H1 (cell line): ENCODE measurements around the gene CCNY. TPM values are rescaled to one million over a fixed set of nuclear protein-coding genes. Genes with fewer than 3 reads are reported as not detected.

Experiments used
- CTCF ChIA-PET: fragments of 300-600 bp; sonication (Branson Sonifier 250); formaldehyde crosslinking; loops from one replicate; lab custom pipeline; 2021; ENCODE audit not compliant: partially characterized antibody; lab: Charles Lee
- POLR2A ChIA-PET: fragments of 300-600 bp; sonication (Branson Sonifier 250); formaldehyde crosslinking; loops from one replicate; lab custom pipeline; 2021; ENCODE audit warnings: inconsistent platforms; ENCODE audit not compliant: partially characterized antibody; lab: Charles Lee
- DNase-seq, 2 experiments: peaks; one replicate each; pipeline versions ENCODE4 v3.0.0 to v3.0.0-alpha.2; 2010 to 2022; ENCODE audit warnings: low spot score in 2 of 2, low read depth in 1 of 2, mixed read lengths in 1 of 2
- FAIRE-seq: peaks from 2 replicates; lab custom pipeline; 2011; peaks lifted over from hg19 to GRCh38; lab: Jason Lieb, UNC
- H2AFZ ChIP-seq: 2 replicates; pipeline ENCODE4 v1.8.1; 2012; ENCODE audit warnings: low read length, inconsistent platforms
- H2AK5ac ChIP-seq: 2 replicates; pipeline ENCODE4 v1.6.1; 2013; ENCODE audit warnings: low read depth, low read length
- H2BK120ac ChIP-seq: replicated peaks from 2 replicates; pipeline ENCODE3; 2013; ENCODE audit warnings: low read depth, low read length, inconsistent platforms
- H2BK12ac ChIP-seq: 2 replicates; pipeline ENCODE4 v1.6.1; 2013; ENCODE audit warnings: low read depth, low read length
- H2BK15ac ChIP-seq: 2 replicates; pipeline ENCODE4 v1.6.1; 2013; ENCODE audit warnings: low read length
- H2BK20ac ChIP-seq: 2 replicates; pipeline ENCODE4 v1.6.1; 2013; ENCODE audit warnings: low read length
- H2BK5ac ChIP-seq: 2 replicates; pipeline ENCODE4 v1.6.1; 2013; ENCODE audit warnings: low read depth, low read length
- H3K14ac ChIP-seq: 2 replicates; pipeline ENCODE4 v1.6.1; 2013; ENCODE audit warnings: inconsistent platforms; ENCODE audit not compliant: insufficient read length
- H3K18ac ChIP-seq: 2 replicates; pipeline ENCODE4 v1.6.1; 2013; ENCODE audit warnings: low read length; ENCODE audit errors: extremely low read depth
- H3K23ac ChIP-seq: 2 replicates; pipeline ENCODE4 v1.6.1; 2013; ENCODE audit warnings: inconsistent platforms; ENCODE audit not compliant: insufficient read length
- H3K23me2 ChIP-seq: 2 replicates; pipeline ENCODE4 v1.6.1; 2013; ENCODE audit warnings: low read depth, low read length
- H3K27ac ChIP-seq: 2 replicates; pipeline ENCODE4 v1.6.1; 2011; ENCODE audit warnings: low read depth, low read length, inconsistent platforms
- H3K27me3 ChIP-seq, 4 experiments: replicated peaks in 1 of 4; 1 replicate in 1 of 4; 2 replicates in 3 of 4; pipeline versions ENCODE4 v1.6.1 to v1.8.1; 2011 to 2013; ENCODE audit warnings: low read length in 3 of 4, mild to moderate bottlenecking in 3 of 4, inconsistent platforms in 2 of 4, mixed read lengths in 2 of 4, moderate library complexity in 1 of 4; ENCODE audit not compliant: control insufficient read depth in 3 of 4, insufficient read depth in 3 of 4; ENCODE audit errors: extremely low read depth in 1 of 4
- H3K36me3 ChIP-seq, 4 experiments: 2 replicates each; pipeline versions ENCODE4 v1.6.1 to v1.8.1; 2011 to 2013; ENCODE audit warnings: mild to moderate bottlenecking in 4 of 4, low read length in 3 of 4, moderate library complexity in 2 of 4, control low read depth in 1 of 4, inconsistent platforms in 1 of 4; ENCODE audit not compliant: insufficient read depth in 4 of 4, control insufficient read depth in 2 of 4
- H3K4ac ChIP-seq: replicated peaks from 2 replicates; pipeline ENCODE3; 2013; ENCODE audit warnings: low read length, low read depth, mixed read lengths, inconsistent platforms; ENCODE audit not compliant: insufficient read length
- H3K4me1 ChIP-seq, 4 experiments: replicated peaks in 1 of 4; 1 replicate in 1 of 4; 2 replicates in 3 of 4; pipeline versions ENCODE4 v1.6.1 to v1.8.1; 2011 to 2013; ENCODE audit warnings: low read length in 3 of 4, inconsistent platforms in 2 of 4, mixed read lengths in 1 of 4; ENCODE audit not compliant: insufficient read depth in 4 of 4, control insufficient read depth in 3 of 4
- H3K4me2 ChIP-seq, 2 experiments: 2 replicates each; pipeline versions ENCODE4 v1.6.1 to v1.8.1; 2011 to 2013; ENCODE audit warnings: low read depth in 2 of 2, low read length in 2 of 2, control low read depth in 1 of 2, inconsistent platforms in 1 of 2, mild to moderate bottlenecking in 1 of 2; ENCODE audit not compliant: insufficient read depth in 1 of 2
- H3K4me3 ChIP-seq, 4 experiments: fragments of 200-600, 300-600 bp in 1 of 4; sonication (generic), shearing (Covaris generic), sonication (Bioruptor Twin) in 1 of 4; 2 replicates each; pipeline versions ENCODE4 v1.5.1 to v1.8.1; 2011 to 2016; ENCODE audit warnings: low read length in 4 of 4, low read depth in 3 of 4, control low read depth in 2 of 4, inconsistent platforms in 2 of 4, mild to moderate bottlenecking in 2 of 4, mixed read lengths in 1 of 4, moderate library complexity in 1 of 4; ENCODE audit not compliant: insufficient read depth in 2 of 4; ENCODE audit errors: extremely low read depth in 1 of 4
- H3K56ac ChIP-seq: replicated peaks from 2 replicates; pipeline ENCODE3; 2013; ENCODE audit warnings: low read depth, mild to moderate bottlenecking, mixed read lengths, low read length, inconsistent platforms; ENCODE audit not compliant: insufficient read length
- H3K79me1 ChIP-seq: 2 replicates; pipeline ENCODE4 v1.6.1; 2013; ENCODE audit warnings: low read depth, low read length, control low read depth
- H3K79me2 ChIP-seq, 2 experiments: 2 replicates each; pipeline versions ENCODE4 v1.6.1 to v1.8.1; 2012 to 2013; ENCODE audit warnings: low read length in 2 of 2, mild to moderate bottlenecking in 2 of 2, inconsistent platforms in 1 of 2; ENCODE audit not compliant: insufficient read depth in 2 of 2, control insufficient read depth in 1 of 2
- H3K9ac ChIP-seq, 4 experiments: replicated peaks in 1 of 4; 1 replicate in 1 of 4; 2 replicates in 3 of 4; pipeline versions ENCODE4 v1.6.1 to v1.8.1; 2011 to 2013; ENCODE audit warnings: low read depth in 3 of 4, low read length in 3 of 4, control low read depth in 2 of 4, mild to moderate bottlenecking in 2 of 4, moderate library complexity in 2 of 4, inconsistent platforms in 1 of 4; ENCODE audit errors: extremely low read depth in 1 of 4
- H3K9me3 ChIP-seq, 2 experiments: 2 replicates each; pipeline versions ENCODE4 v1.6.1 to v1.8.1; 2012 to 2013; ENCODE audit warnings: mild to moderate bottlenecking in 2 of 2, moderate library complexity in 2 of 2, control low read depth in 1 of 2, inconsistent platforms in 1 of 2, low read depth in 1 of 2, low read length in 1 of 2, mixed read lengths in 1 of 2; ENCODE audit not compliant: insufficient read depth in 2 of 2
- H4K20me1 ChIP-seq, 2 experiments: replicated peaks in 1 of 2; 2 replicates each; pipeline versions ENCODE3 to v1.8.1; 2011 to 2013; ENCODE audit warnings: inconsistent platforms in 2 of 2, low read length in 2 of 2, mild to moderate bottlenecking in 1 of 2; ENCODE audit not compliant: insufficient read depth in 2 of 2, control insufficient read depth in 1 of 2
- H4K5ac ChIP-seq: 2 replicates; pipeline ENCODE4 v1.6.1; 2013; ENCODE audit warnings: low read length, low read depth, mixed read lengths, inconsistent platforms; ENCODE audit not compliant: insufficient read length
- H4K8ac ChIP-seq: 2 replicates; pipeline ENCODE4 v1.8.0; 2013; ENCODE audit warnings: mild to moderate bottlenecking, moderate library complexity, low read length, inconsistent platforms; ENCODE audit not compliant: insufficient read depth; ENCODE audit errors: extremely low read depth
- H4K91ac ChIP-seq: replicated peaks from 2 replicates; pipeline ENCODE3; 2013; ENCODE audit warnings: low read length, mixed read lengths, inconsistent platforms; ENCODE audit not compliant: insufficient read length
- CHD1 ChIP-seq: IDR thresholded peaks from 2 replicates; pipeline ENCODE4 v1.6.1; 2012; ENCODE audit warnings: low read depth, low read length, improper control_type of control experiment
- JUND ChIP-seq: IDR thresholded peaks from 2 replicates; pipeline ENCODE4 v1.6.1; 2011; ENCODE audit warnings: mild to moderate bottlenecking, improper control_type of control experiment, low read length
- MAX ChIP-seq: IDR thresholded peaks from 2 replicates; pipeline ENCODE4 v1.6.1; 2012; ENCODE audit warnings: inconsistent platforms
- POLR2A ChIP-seq, 2 experiments: IDR thresholded peaks; 1 replicate in 1 of 2; 2 replicates in 1 of 2; pipeline ENCODE4 v1.6.1; 2011; ENCODE audit warnings: low read depth in 2 of 2, low read length in 2 of 2, mild to moderate bottlenecking in 2 of 2; ENCODE audit errors: control extremely low read depth in 1 of 2
- RNF2 ChIP-seq: fragments of 200-900, 300-1000 bp; sonication (generic); IDR thresholded peaks from 2 replicates; pipeline ENCODE4 v1.7.1; 2016; ENCODE audit warnings: borderline replicate concordance, low read depth, mild to moderate bottlenecking, antibody characterized with exemption, low read length; ENCODE audit not compliant: poor library complexity, severe bottlenecking; ENCODE audit errors: missing control alignments
- YY1 ChIP-seq: IDR thresholded peaks from 2 replicates; pipeline ENCODE4 v1.6.1; 2011; ENCODE audit warnings: low read depth, mild to moderate bottlenecking, low read length
- WGBS, 2 experiments: shearing (Covaris generic) in 1 of 2; methylation state at CpG; one replicate each; pipeline versions ENCODE4 v1.1.6 to v1.1.7; 2013 to 2015; ENCODE audit warnings: low lambda C conversion rate in 2 of 2, mixed read lengths in 2 of 2, inconsistent platforms in 1 of 2, low coverage in 1 of 2, missing lambda C conversion rate in 1 of 2; ENCODE audit not compliant: insufficient replicate concordance in 2 of 2, insufficient coverage in 1 of 2, insufficient read length in 1 of 2; ENCODE audit errors: extremely low coverage in 1 of 2, missing lambda C conversion rate in 1 of 2; 5-methylcytosine and 5-hydroxymethylcytosine counted together
- polyA plus RNA-seq, 7 experiments: library from polyadenylated mRNA; depleted of rRNA in 3 of 7; stranded (reverse) in 5 of 7; unstranded in 2 of 7; fragments of >200 nt in 5 of 7; fragments of 200-250 nt in 2 of 7; gene quantifications; 1 replicate in 5 of 7; 2 replicates in 1 of 7; 4 replicates in 1 of 7; pipeline versions ENCODE4 v1.2.1 to v1.2.3, GENCODE V29; 2011 to 2013; ENCODE audit warnings: missing spikeins in 2 of 7, mixed read lengths in 2 of 7
- total RNA-seq: library from RNA; stranded (reverse); fragmentation: NEBNext Ultra II Directional; extraction: Animal tissue kit (Norgen Biotek cat#: 25700); gene quantifications from 2 replicates; pipeline ENCODE4 v1.2.1, GENCODE V29; 2021
- TF ChIP-seq, protein P1 (sequence below): IDR thresholded peaks from 2 replicates; pipeline ENCODE4 v1.6.1; 2012; ENCODE audit warnings: low read length, inconsistent platforms
- TF ChIP-seq, protein P2 (sequence below), 3 experiments: IDR thresholded peaks; 1 replicate in 2 of 3; 2 replicates in 1 of 3; pipeline versions ENCODE4 v1.5.1 to v1.6.1; 2011; ENCODE audit warnings: low read length in 3 of 3, mild to moderate bottlenecking in 3 of 3, inconsistent platforms in 2 of 3, low read depth in 1 of 3, moderate library complexity in 1 of 3; ENCODE audit not compliant: insufficient read depth in 1 of 3; ENCODE audit errors: control extremely low read depth in 1 of 3

The CCNY gene
- total and polyA plus RNA-seq, 2 of the 8 experiments (the other 6 are each of a cell fraction or from before 2014, with no cell fraction given): 25.3 to 68.2 TPM

DNA sequence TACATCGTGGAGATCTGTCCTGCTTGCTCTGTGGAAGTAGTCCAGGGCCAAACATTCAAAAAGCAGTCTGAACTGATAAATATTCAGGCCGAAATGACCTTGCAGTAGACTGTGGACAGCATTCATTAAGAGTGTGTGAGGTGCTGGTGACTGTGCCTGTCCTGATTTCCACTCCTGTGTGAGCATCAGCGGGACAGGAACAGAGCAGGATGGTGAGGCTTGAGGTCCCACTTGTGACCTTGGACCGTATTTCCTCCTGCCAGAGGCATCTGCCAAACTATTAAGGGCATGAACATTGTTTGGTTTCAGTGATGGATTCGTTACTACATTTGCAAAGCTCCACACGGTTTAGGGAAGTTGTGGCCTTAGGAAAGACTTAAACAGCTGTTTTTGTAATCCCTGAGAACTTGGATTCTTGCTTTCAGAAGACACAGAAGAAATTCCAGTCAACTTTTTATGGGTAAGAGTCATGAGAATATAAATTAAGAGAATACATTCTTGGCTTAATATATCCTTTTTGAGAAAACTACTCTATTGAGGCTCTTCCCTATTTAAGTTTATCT lies 32.8 kb downstream of the CCNY start:
- Histone ChIP-seq H3K36me3 (no peaks in the 10 kb centered on the region), H2BK15ac (0 out of 2 replicates have a peak overlapping the region, but pooled peaks have one; percentile 6), H3K4ac (no peak overlapping the region), H3K4me2 (no peak overlapping the region), H3K79me2 (peaks cover 6 to 93% of the 10 kb centered on the region in 2 experiments), H3K27ac (no peak overlapping the region), H2BK12ac (no peak overlapping the region), H2BK120ac (no peak overlapping the region), H3K4me3 (no peak overlapping the region), H2AK5ac (peak overlapping the region; percentile 26; the same call in 1 of the 2 replicates), H3K23ac (no peak overlapping the region), H4K20me1 (peaks cover 4 to 7% of the 10 kb centered on the region in 2 experiments), H3K4me1 (peaks cover 0 to 6% (median 3%) of the 10 kb centered on the region in 4 experiments; a peak in 3 of 7 replicates), H4K91ac (no peak overlapping the region), H3K9me3 (0 out of 4 replicates have a peak, but pooled peaks cover 0 to 2% of the 10 kb centered on the region in 2 experiments), H3K27me3 (no peaks in the 10 kb centered on the region), H2BK5ac (no peak overlapping the region), H3K56ac (no peak overlapping the region), H4K5ac (no peak overlapping the region), H3K14ac (no peak overlapping the region), H3K23me2 (no peaks in the 10 kb centered on the region), H4K8ac (no peak overlapping the region), H3K9ac (no peak overlapping the region), H3K18ac (no peak overlapping the region; the same call in 1 of the 2 replicates), H3K79me1 (peaks cover 4% of the 10 kb centered on the region), H2AFZ (no peak overlapping the region), H2BK20ac (no peak overlapping the region)
- DNase-seq: no peak
- ChIA-PET CTCF (interaction anchor here (1.5 kb wide), 1 partner anchor 17 kb away, joined by 4 read pairs; no protein-coding TSS in a partner anchor), POLR2A (no interaction called here)
- WGBS, 2 experiments: 86% methylated on average over 6 of the region's 6 CpGs; no CpG with 5 or more reads in 1 of the 2 experiments
- no peak for FAIRE-seq
- TF ChIP-seq JUND (no peak), MAX (no peak), YY1 (no peak), CHD1 (no peak), RNF2 (no peak), POLR2A (IDR thresholded peaks at IDR 0.05; ENCODE audit: control extremely low read depth in 1 of 2, low read depth in 2 of 2, low read length in 2 of 2) (no peak)
- TF ChIP-seq, protein P1, sequence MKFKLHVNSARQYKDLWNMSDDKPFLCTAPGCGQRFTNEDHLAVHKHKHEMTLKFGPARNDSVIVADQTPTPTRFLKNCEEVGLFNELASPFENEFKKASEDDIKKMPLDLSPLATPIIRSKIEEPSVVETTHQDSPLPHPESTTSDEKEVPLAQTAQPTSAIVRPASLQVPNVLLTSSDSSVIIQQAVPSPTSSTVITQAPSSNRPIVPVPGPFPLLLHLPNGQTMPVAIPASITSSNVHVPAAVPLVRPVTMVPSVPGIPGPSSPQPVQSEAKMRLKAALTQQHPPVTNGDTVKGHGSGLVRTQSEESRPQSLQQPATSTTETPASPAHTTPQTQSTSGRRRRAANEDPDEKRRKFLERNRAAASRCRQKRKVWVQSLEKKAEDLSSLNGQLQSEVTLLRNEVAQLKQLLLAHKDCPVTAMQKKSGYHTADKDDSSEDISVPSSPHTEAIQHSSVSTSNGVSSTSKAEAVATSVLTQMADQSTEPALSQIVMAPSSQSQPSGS: no peak
- TF ChIP-seq, protein P2, sequence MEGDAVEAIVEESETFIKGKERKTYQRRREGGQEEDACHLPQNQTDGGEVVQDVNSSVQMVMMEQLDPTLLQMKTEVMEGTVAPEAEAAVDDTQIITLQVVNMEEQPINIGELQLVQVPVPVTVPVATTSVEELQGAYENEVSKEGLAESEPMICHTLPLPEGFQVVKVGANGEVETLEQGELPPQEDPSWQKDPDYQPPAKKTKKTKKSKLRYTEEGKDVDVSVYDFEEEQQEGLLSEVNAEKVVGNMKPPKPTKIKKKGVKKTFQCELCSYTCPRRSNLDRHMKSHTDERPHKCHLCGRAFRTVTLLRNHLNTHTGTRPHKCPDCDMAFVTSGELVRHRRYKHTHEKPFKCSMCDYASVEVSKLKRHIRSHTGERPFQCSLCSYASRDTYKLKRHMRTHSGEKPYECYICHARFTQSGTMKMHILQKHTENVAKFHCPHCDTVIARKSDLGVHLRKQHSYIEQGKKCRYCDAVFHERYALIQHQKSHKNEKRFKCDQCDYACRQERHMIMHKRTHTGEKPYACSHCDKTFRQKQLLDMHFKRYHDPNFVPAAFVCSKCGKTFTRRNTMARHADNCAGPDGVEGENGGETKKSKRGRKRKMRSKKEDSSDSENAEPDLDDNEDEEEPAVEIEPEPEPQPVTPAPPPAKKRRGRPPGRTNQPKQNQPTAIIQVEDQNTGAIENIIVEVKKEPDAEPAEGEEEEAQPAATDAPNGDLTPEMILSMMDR (IDR thresholded peaks at IDR 0.05; ENCODE audit: control extremely low read depth in 1 of 3, insufficient read depth in 1 of 3, low read depth in 1 of 3, low read length in 3 of 3): no peak
